CD14-positive monocyte (primary cell): ENCODE data around the gene GSTO2. TPM values are rescaled to one million over a fixed set of nuclear protein-coding genes. Genes with fewer than 3 reads are reported as not detected.

ENCODE experiments used
- DNase-seq, 3 donors: peaks; one replicate each; pipeline ENCODE4 v3.0.0-alpha.2; 2011 to 2022
- H2AFZ ChIP-seq: 2 replicates; pipeline ENCODE4 v1.6.0; 2012; ENCODE audit warnings: mild to moderate bottlenecking, low read depth, low read length, inconsistent platforms; ENCODE audit not compliant: insufficient read depth, poor library complexity, severe bottlenecking
- H3K27ac ChIP-seq, 2 donors: 1 replicate in 1 of 2; 2 replicates in 1 of 2; pipeline ENCODE4 v1.5.1; 2012 to 2013; ENCODE audit warnings: low read length in 2 of 2, control low read depth in 1 of 2, inconsistent platforms in 1 of 2, low read depth in 1 of 2, mild to moderate bottlenecking in 1 of 2
- H3K27me3 ChIP-seq, 2 donors: one replicate each; pipeline versions ENCODE4 v1.6.0 to v1.6.1; 2011 to 2013; ENCODE audit warnings: low read length in 2 of 2; ENCODE audit not compliant: control insufficient read depth in 2 of 2, insufficient read depth in 2 of 2
- H3K36me3 ChIP-seq, 2 donors: replicated peaks in 1 of 2; 1 replicate in 1 of 2; 2 replicates in 1 of 2; pipeline versions ENCODE4 v1.5.1 to v1.6.1; 2012 to 2013; ENCODE audit warnings: low read length in 2 of 2, control low read depth in 1 of 2, inconsistent platforms in 1 of 2, mild to moderate bottlenecking in 1 of 2; ENCODE audit not compliant: insufficient read depth in 2 of 2, control insufficient read depth in 1 of 2
- H3K4me1 ChIP-seq, 2 donors: 1 replicate in 1 of 2; 2 replicates in 1 of 2; pipeline versions ENCODE4 v1.5.1 to v1.6.1; 2012 to 2013; ENCODE audit warnings: low read length in 2 of 2, control low read depth in 1 of 2, inconsistent platforms in 1 of 2, mild to moderate bottlenecking in 1 of 2, moderate library complexity in 1 of 2; ENCODE audit not compliant: insufficient read depth in 2 of 2, control insufficient read depth in 1 of 2
- H3K4me2 ChIP-seq: replicated peaks from 2 replicates; pipeline ENCODE3; 2012; ENCODE audit warnings: low read length, moderate library complexity, mild to moderate bottlenecking; ENCODE audit not compliant: poor library complexity, severe bottlenecking; ENCODE audit errors: extremely low read depth
- H3K4me3 ChIP-seq, 3 experiments: fragments of 200-600 bp in 1 of 3; sonication (generic) in 1 of 3; replicated peaks in 1 of 3; 1 replicate in 2 of 3; 2 replicates in 1 of 3; pipeline ENCODE4 v1.5.1; 2011 to 2013; ENCODE audit warnings: low read length in 3 of 3, mild to moderate bottlenecking in 3 of 3, control low read depth in 2 of 3, low read depth in 2 of 3, inconsistent platforms in 1 of 3, moderate library complexity in 1 of 3
- H3K79me2 ChIP-seq: 2 replicates; pipeline ENCODE4 v1.6.0; 2012; ENCODE audit warnings: mild to moderate bottlenecking, control low read depth, inconsistent platforms, low read length, moderate library complexity; ENCODE audit not compliant: insufficient read depth
- H3K9ac ChIP-seq: 2 replicates; pipeline ENCODE4 v1.6.0; 2017; ENCODE audit warnings: low read length, mild to moderate bottlenecking; ENCODE audit not compliant: insufficient read depth, poor library complexity, severe bottlenecking
- H3K9me3 ChIP-seq, 2 donors: replicated peaks in 1 of 2; 1 replicate in 1 of 2; 2 replicates in 1 of 2; pipeline versions ENCODE4 v1.5.1 to v1.6.1; 2012 to 2013; ENCODE audit warnings: low read length in 2 of 2, control low read depth in 1 of 2; ENCODE audit not compliant: control insufficient read depth in 1 of 2, insufficient read depth in 1 of 2
- H4K20me1 ChIP-seq: 2 replicates; pipeline ENCODE4 v1.6.0; 2012; ENCODE audit warnings: mild to moderate bottlenecking, low read length, control low read depth, moderate library complexity; ENCODE audit not compliant: insufficient read depth
- H3K27ac Mint-ChIP-seq, 7 donors: one replicate each; pipeline ENCODE4 v1.8.0; 2020; ENCODE audit warnings: mild to moderate bottlenecking in 7 of 7, mixed read lengths in 7 of 7, moderate library complexity in 6 of 7, inconsistent platforms in 2 of 7
- H3K27me3 Mint-ChIP-seq, 3 donors: one replicate each; pipeline ENCODE4 v1.8.0; 2021 to 2022; ENCODE audit warnings: low read depth in 3 of 3, mild to moderate bottlenecking in 3 of 3, mixed read lengths in 3 of 3, moderate library complexity in 3 of 3, inconsistent platforms in 1 of 3
- H3K36me3 Mint-ChIP-seq, 2 donors: one replicate each; pipeline ENCODE4 v1.8.0; 2020; ENCODE audit warnings: mixed read lengths in 2 of 2, inconsistent platforms in 1 of 2, mild to moderate bottlenecking in 1 of 2
- H3K4me1 Mint-ChIP-seq: one replicate; pipeline ENCODE4 v1.8.0; 2020; ENCODE audit warnings: mild to moderate bottlenecking, mixed read lengths
- H3K4me3 Mint-ChIP-seq, 2 donors: one replicate each; pipeline ENCODE4 v1.8.0; 2020; ENCODE audit warnings: mild to moderate bottlenecking in 2 of 2, mixed read lengths in 2 of 2, moderate library complexity in 1 of 2
- H3K9me3 Mint-ChIP-seq, 7 donors: one replicate each; pipeline ENCODE4 v1.8.0; 2020 to 2022; ENCODE audit warnings: mixed read lengths in 7 of 7, mild to moderate bottlenecking in 6 of 7, moderate library complexity in 6 of 7, inconsistent platforms in 2 of 7
- CTCF ChIP-seq: fragments of 200-600 bp; IDR thresholded peaks from one replicate; pipeline ENCODE4 v1.8.0; 2022; ENCODE audit warnings: antibody characterized with exemption, mild to moderate bottlenecking
- whole genome bisulfite sequencing: methylation state at CpG from one replicate; pipeline ENCODE4 v1.1.5; 2013; ENCODE audit warnings: missing lambda C conversion rate; ENCODE audit not compliant: insufficient coverage; 5-methylcytosine and 5-hydroxymethylcytosine counted together
- intact Hi-C, 2 donors: fragments of 100-400 bp; cut with micrococcal nuclease; formaldehyde crosslinking; loops; one replicate each; pipeline versions ENCODE4 v1.15.0 to v1.15.1; 2023
- polyA plus RNA-seq, 3 donors: library from polyadenylated mRNA; depleted of rRNA in 1 of 3; unstranded in 2 of 3; stranded (reverse) in 1 of 3; fragments of 300-500 nt in 2 of 3; fragments of >200 nt in 1 of 3; fragmentation: Illumina TruSeq in 2 of 3; gene quantifications; 1 replicate in 2 of 3; 2 replicates in 1 of 3; pipeline ENCODE4 v1.2.3, GENCODE V29; 2012 to 2021

GSTO2 gene
- polyA plus RNA-seq, 3 donors = 0.16 to 0.26 TPM; not detected in 1

GRCh38 chr10:104293011-104293410 is 24.0 kb downstream of the GSTO2 start:
- Mint-ChIP-seq H3K27ac (peak overlapping the region in 2 of 7 donors; percentile 9 to 63), H3K4me3 (no peak overlapping the region), H3K4me1 (peaks cover 30% of the 10 kb centered on the region), H3K27me3 (peaks cover 3 to 14% (median 6%) of the 10 kb centered on the region in 3 donors), H3K9me3 (no peaks in the 10 kb centered on the region), H3K36me3 (no peaks in the 10 kb centered on the region)
- no peak overlapping the region for H3K4me3 ChIP-seq
- H3K4me2 ChIP-seq = peak overlapping the region; percentile 1
- no peak overlapping the region for H3K9ac ChIP-seq
- no peak overlapping the region for H3K27ac ChIP-seq
- TF ChIP-seq CTCF = no peak
- H3K4me1 ChIP-seq = peaks cover 14 to 22% of the 10 kb centered on the region in 2 donors
- H2AFZ ChIP-seq = no peak overlapping the region
- intact Hi-C loops = loop anchor here in 1 of 2 donors (5.0 kb wide), 2 partner anchors 34 to 59 kb away; partner anchors contain the start of gene CFAP58
- WGBS = 29% methylated on average over 1 of the region's 2 CpGs
- peak in 2 of 3 donors; percentile 40 to 57 for DNase-seq
- H3K79me2 ChIP-seq = no peaks in the 10 kb centered on the region
- H4K20me1 ChIP-seq = no peaks in the 10 kb centered on the region
- no peaks in the 10 kb centered on the region for H3K27me3 ChIP-seq
- no peaks in the 10 kb centered on the region for H3K36me3 ChIP-seq
- H3K9me3 ChIP-seq = no peaks in the 10 kb centered on the region

GRCh38 chr10:104293781-104294321 is 24.9 kb downstream of the GSTO2 start:
- H3K9me3 Mint-ChIP-seq = no peaks in the 10 kb centered on the region
- H3K27ac ChIP-seq = no peak overlapping the region
- H3K79me2 ChIP-seq = no peaks in the 10 kb centered on the region
- H3K9ac ChIP-seq = no peak overlapping the region
- H3K4me3 Mint-ChIP-seq = no peak overlapping the region
- H3K27ac Mint-ChIP-seq = no peak overlapping the region
- intact Hi-C loops = loop anchor here in 1 of 2 donors (5.0 kb wide), 2 partner anchors 33 to 58 kb away; partner anchors contain the start of gene CFAP58
- H3K4me1 Mint-ChIP-seq = peaks cover 26% of the 10 kb centered on the region
- peaks cover 3 to 14% (median 6%) of the 10 kb centered on the region in 3 donors for H3K27me3 Mint-ChIP-seq
- H3K4me2 ChIP-seq = no peak overlapping the region
- no peak for DNase-seq
- no peaks in the 10 kb centered on the region for H3K36me3 Mint-ChIP-seq
- WGBS = 93% methylated on average over 3 of the region's 5 CpGs
- peaks cover 14 to 22% of the 10 kb centered on the region in 2 donors for H3K4me1 ChIP-seq
- H2AFZ ChIP-seq = no peak overlapping the region
- H3K9me3 ChIP-seq = no peaks in the 10 kb centered on the region
- no peak overlapping the region for H3K4me3 ChIP-seq
- H4K20me1 ChIP-seq = no peaks in the 10 kb centered on the region
- no peaks in the 10 kb centered on the region for H3K36me3 ChIP-seq
- H3K27me3 ChIP-seq = no peaks in the 10 kb centered on the region
- TF ChIP-seq CTCF = no peak
